Dedifferentiated amniotic fluid mesenchymal stem cell (primary cell): Measurements from ENCODE around the gene WNT4.

Experiments
- DNase-seq: peaks from one replicate; pipeline ENCODE4 v3.0.0-alpha.2; 2016; ENCODE audit errors: extremely low spot score

Gene WNT4

DNA sequence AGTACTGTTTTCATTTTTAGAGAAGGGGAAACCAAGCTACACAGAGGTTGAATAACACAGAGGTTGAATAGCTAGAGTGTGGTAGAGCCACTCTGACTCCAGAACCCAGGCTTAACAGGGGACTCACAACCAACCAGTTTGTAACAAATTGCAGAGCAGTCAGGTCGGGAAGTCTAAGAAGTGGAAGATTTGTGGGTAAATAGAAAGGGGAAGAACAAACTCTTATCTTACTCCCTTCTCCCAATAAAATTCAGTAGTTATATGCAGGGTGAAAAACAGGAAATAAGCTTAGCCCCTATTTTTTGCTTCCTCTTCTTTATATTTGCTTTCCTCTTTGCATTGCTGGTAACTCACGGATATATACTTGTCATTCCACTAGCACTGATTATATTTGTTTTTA lies 67.2 kb downstream of the WNT4 start:
- no peak for DNase-seq

DNA sequence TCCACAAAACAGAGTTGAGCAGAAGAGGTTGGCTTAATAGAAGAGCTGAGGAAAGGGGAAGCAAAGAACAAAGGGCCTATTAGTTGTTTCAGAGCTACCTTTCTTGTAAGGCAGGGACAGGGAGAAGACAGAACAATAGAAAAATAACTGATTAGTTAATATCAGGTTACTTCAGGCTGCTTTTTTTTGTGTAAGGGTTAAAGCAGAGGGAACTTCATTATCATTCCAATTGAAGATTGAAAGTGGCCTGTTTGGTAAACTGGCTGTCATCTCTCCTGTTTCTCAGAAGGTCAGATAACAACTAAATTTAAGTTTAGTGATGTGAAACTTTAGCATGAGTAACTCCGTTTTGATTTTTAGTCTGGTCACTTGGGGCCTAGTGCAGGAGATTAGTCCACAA lies 68.1 kb downstream of the WNT4 start:
- DNase-seq, result no peak

DNA sequence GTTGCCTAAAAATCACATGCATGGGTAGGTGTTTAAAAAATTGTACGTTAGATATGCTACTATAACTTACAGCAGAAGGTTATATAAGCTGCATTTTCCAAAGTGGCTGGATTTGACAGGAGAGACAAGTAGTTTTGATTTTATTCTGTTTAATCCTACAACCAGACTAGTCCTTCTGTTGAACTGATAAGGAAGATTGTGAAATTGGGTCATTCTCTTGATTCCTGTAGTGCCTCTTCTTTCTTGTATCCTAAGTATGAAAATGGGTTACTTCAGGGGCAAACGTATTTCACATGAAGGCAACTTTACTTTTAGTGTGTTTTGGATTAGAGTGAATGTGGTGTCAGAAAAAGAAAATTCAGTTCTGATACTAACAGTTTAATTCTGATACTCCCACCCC lies 71.4 kb downstream of the WNT4 start:
- no peak for DNase-seq
